Osteoblast (primary cell): ENCODE results near the gene RIPK1. TPM values are rescaled to one million over a fixed set of nuclear protein-coding genes. Genes with fewer than 3 reads are reported as not detected.

Experiments
- DNase-seq: peaks from one replicate; pipeline ENCODE4 v3.0.0; 2011; ENCODE audit warnings: low spot score, mixed read lengths; ENCODE audit not compliant: insufficient read length; ENCODE audit errors: missing footprints
- H2AFZ ChIP-seq: 2 replicates; pipeline ENCODE4 v1.6.0; 2011; ENCODE audit warnings: mild to moderate bottlenecking, low read length
- H3K27ac ChIP-seq: 2 replicates; pipeline ENCODE4 v1.5.1; 2011; ENCODE audit warnings: mild to moderate bottlenecking, low read depth, low read length, moderate library complexity
- H3K27me3 ChIP-seq: 2 replicates; pipeline ENCODE4 v1.6.0; 2012; ENCODE audit warnings: mild to moderate bottlenecking, control low read depth, inconsistent platforms, low read length, moderate library complexity; ENCODE audit not compliant: insufficient read depth
- H3K36me3 ChIP-seq: 2 replicates; pipeline ENCODE4 v1.5.1; 2011; ENCODE audit warnings: mild to moderate bottlenecking, low read length, control low read depth, moderate library complexity; ENCODE audit not compliant: insufficient read depth
- H3K4me1 ChIP-seq: 2 replicates; pipeline ENCODE4 v1.5.1; 2011; ENCODE audit warnings: mild to moderate bottlenecking, low read length, control low read depth, moderate library complexity; ENCODE audit not compliant: insufficient read depth
- H3K4me2 ChIP-seq: 2 replicates; pipeline ENCODE4 v1.6.0; 2011; ENCODE audit warnings: mild to moderate bottlenecking, low read length; ENCODE audit not compliant: insufficient read depth
- H3K4me3 ChIP-seq: fragments of 200-600 bp; sonication (generic); 3 replicates; pipeline ENCODE4 v1.5.1; 2012; ENCODE audit warnings: mild to moderate bottlenecking, low read length, inconsistent platforms; ENCODE audit not compliant: insufficient read depth
- H3K79me2 ChIP-seq: 2 replicates; pipeline ENCODE4 v1.6.0; 2012; ENCODE audit warnings: mild to moderate bottlenecking, low read length, control low read depth, inconsistent platforms; ENCODE audit not compliant: insufficient read depth
- H3K9me3 ChIP-seq: 2 replicates; pipeline ENCODE4 v1.5.1; 2011; ENCODE audit warnings: low read depth, low read length, control low read depth
- H4K20me1 ChIP-seq: 2 replicates; pipeline ENCODE4 v1.6.0; 2012; ENCODE audit warnings: mild to moderate bottlenecking, low read length, control low read depth; ENCODE audit not compliant: insufficient read depth
- total RNA-seq: library from RNA; depleted of rRNA; stranded (reverse); fragments of >200 nt; gene quantifications from 2 replicates; pipeline ENCODE4 v1.2.3, GENCODE V29; 2012
- TF ChIP-seq, protein P1 (sequence below): IDR thresholded peaks from 2 replicates; pipeline ENCODE4 v1.5.1; 2011; ENCODE audit warnings: mild to moderate bottlenecking, low read depth, low read length, moderate library complexity; ENCODE audit errors: extremely low read depth

Gene RIPK1
- total RNA-seq, 1 donor, result 29.3 TPM

DNA sequence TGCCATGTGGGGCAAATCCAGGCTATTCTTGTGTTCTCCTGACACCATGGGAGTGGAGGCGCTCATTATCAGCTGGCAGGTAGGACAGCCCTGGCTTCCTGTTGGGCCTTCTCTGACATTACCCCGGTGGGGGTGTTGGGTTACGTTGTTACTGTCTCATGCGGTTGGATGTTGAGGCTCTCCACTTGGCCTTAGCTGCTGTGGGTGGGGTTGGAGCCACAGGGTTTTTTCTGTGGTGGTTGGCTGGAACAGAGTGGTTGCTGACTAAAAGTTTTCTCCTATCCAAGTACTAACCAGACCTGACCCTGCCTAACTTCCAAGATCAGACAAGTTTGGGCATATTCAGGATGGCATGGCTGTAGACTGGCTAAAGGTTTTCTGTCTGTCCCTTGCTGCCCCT, 20.2 kb downstream of the RIPK1 start:
- H3K36me3 ChIP-seq, result peaks cover 37% of the 10 kb centered on the region
- peaks cover 13% of the 10 kb centered on the region for H3K4me1 ChIP-seq
- peak; percentile 87 for DNase-seq
- H3K9me3 ChIP-seq, result no peaks in the 10 kb centered on the region
- H3K27me3 ChIP-seq, result no peaks in the 10 kb centered on the region
- TF ChIP-seq, protein P1, sequence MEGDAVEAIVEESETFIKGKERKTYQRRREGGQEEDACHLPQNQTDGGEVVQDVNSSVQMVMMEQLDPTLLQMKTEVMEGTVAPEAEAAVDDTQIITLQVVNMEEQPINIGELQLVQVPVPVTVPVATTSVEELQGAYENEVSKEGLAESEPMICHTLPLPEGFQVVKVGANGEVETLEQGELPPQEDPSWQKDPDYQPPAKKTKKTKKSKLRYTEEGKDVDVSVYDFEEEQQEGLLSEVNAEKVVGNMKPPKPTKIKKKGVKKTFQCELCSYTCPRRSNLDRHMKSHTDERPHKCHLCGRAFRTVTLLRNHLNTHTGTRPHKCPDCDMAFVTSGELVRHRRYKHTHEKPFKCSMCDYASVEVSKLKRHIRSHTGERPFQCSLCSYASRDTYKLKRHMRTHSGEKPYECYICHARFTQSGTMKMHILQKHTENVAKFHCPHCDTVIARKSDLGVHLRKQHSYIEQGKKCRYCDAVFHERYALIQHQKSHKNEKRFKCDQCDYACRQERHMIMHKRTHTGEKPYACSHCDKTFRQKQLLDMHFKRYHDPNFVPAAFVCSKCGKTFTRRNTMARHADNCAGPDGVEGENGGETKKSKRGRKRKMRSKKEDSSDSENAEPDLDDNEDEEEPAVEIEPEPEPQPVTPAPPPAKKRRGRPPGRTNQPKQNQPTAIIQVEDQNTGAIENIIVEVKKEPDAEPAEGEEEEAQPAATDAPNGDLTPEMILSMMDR, result no peak
- H3K79me2 ChIP-seq, result peaks cover 8% of the 10 kb centered on the region
- peak overlapping the region; percentile 8 for H2AFZ ChIP-seq
- peak overlapping the region; percentile 32 for H3K27ac ChIP-seq
- H3K4me2 ChIP-seq, result peak overlapping the region; percentile 2
- H3K4me3 ChIP-seq, result no peak overlapping the region
- H4K20me1 ChIP-seq, result no peaks in the 10 kb centered on the region

DNA sequence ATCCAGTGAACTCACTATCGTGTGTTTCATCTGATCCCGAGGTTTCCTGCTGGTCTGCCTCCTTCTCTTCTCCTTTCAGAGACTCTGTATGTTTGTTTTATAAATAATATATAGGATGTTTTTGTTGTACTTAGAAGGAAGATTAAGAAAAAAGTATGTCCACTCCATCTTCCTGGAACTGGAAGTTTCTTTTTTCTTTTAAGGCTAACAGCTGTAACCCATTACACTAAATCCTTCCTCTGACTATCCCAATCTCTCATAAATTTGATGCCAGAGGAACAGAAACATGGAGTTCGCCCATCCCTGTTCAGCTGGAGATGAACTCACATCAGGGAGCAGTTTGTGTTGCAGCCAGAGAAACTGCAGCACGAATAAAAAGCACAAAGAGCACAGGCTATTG, 20.7 kb downstream of the RIPK1 start:
- H3K4me3 ChIP-seq, result no peak overlapping the region
- H2AFZ ChIP-seq, result peak overlapping the region; percentile 8
- no peaks in the 10 kb centered on the region for H4K20me1 ChIP-seq
- peaks cover 13% of the 10 kb centered on the region for H3K4me1 ChIP-seq
- H3K36me3 ChIP-seq, result peaks cover 34% of the 10 kb centered on the region
- H3K79me2 ChIP-seq, result peaks cover 6% of the 10 kb centered on the region
- H3K27me3 ChIP-seq, result no peaks in the 10 kb centered on the region
- peak overlapping the region; percentile 32 for H3K27ac ChIP-seq
- H3K9me3 ChIP-seq, result no peaks in the 10 kb centered on the region
- DNase-seq, result no peak
- TF ChIP-seq, protein P1, result no peak
- H3K4me2 ChIP-seq, result peak overlapping the region; percentile 2

- Histone ChIP-seq H3K4me2 (no peak overlapping the region), H3K36me3 (peaks cover 36% of the 10 kb centered on the region), H3K27ac (no peak overlapping the region), H4K20me1 (no peaks in the 10 kb centered on the region), H3K79me2 (peaks cover 4% of the 10 kb centered on the region), H3K9me3 (no peaks in the 10 kb centered on the region), H3K4me1 (peaks cover 13% of the 10 kb centered on the region), H3K27me3 (no peaks in the 10 kb centered on the region), H2AFZ (no peak overlapping the region), H3K4me3 (no peak overlapping the region)
- DNase-seq, result no peak
- TF ChIP-seq, protein P1, result no peak
Observed at GRCh38 chr6:3090013-3090412, 21.7 kb downstream of the RIPK1 start.

DNA sequence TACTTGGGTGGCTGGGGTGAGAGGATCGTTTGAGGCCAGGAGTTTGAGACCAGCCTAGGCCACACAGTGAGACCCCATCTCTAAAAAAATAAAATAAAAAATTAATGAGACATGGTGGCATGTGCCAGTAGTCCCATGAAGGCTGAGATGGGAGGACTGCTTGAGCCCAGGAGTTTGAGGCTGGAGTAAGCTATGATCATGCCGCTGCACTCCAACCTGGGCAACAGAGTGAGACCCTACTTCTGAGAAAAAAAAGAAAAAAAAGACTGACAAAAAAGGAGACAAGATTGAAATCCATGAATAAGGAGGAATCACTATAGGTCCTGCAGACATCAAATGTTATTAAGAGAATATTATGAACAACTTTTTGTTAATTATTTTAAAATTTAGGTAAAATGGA, 26.5 kb downstream of the RIPK1 start:
- peaks cover 47% of the 10 kb centered on the region for H3K36me3 ChIP-seq
- H3K4me1 ChIP-seq, result no peaks in the 10 kb centered on the region
- H3K9me3 ChIP-seq, result no peaks in the 10 kb centered on the region
- H3K27ac ChIP-seq, result no peak overlapping the region
- no peaks in the 10 kb centered on the region for H3K27me3 ChIP-seq
- H3K4me3 ChIP-seq, result no peak overlapping the region
- no peak overlapping the region for H2AFZ ChIP-seq
- H3K4me2 ChIP-seq, result no peak overlapping the region
- no peak for DNase-seq
- H3K79me2 ChIP-seq, result no peaks in the 10 kb centered on the region
- H4K20me1 ChIP-seq, result no peaks in the 10 kb centered on the region
- TF ChIP-seq, protein P1, result no peak
